Activated T-cell treated with anti-CD3 and anti-CD28 coated beads, Interleukin-2, amount 50 U/mL, for 1 hour (primary cell): ENCODE data around the gene TDRD7.
A peak's percentile ranks its signal among the peaks of the same experiment; 100 is the strongest.
"Not testable (repeated sequence)": the region's sequence is repeated elsewhere in the genome, so short reads cannot be mapped to it uniquely, and the experiment has no call there.

Source experiments
- DNase-seq: peaks from one replicate; pipeline ENCODE4 v3.0.0-alpha.2; 2020

The TDRD7 gene

GRCh38 chr9:97479496-97480159, 67.7 kb downstream of the TDRD7 start:
- no peak for DNase-seq

- no peak for DNase-seq
Measured at GRCh38 chr9:97480174-97480573, 68.3 kb downstream of the TDRD7 start.

GRCh38 chr9:97480749-97481148, 68.9 kb downstream of the TDRD7 start:
- no peak for DNase-seq

GRCh38 chr9:97484134-97484533, 72.2 kb downstream of the TDRD7 start:
- no peak for DNase-seq

GRCh38 chr9:97487107-97487506, 75.2 kb downstream of the TDRD7 start:
- no peak for DNase-seq

- DNase-seq = no peak
Measured at GRCh38 chr9:97487861-97488260, 76.0 kb downstream of the TDRD7 start.

- DNase-seq = no peak
Measured at GRCh38 chr9:97491216-97491999, 79.5 kb downstream of the TDRD7 start.

GRCh38 chr9:97497558-97498375, 85.9 kb downstream of the TDRD7 start:
- not testable (repeated sequence) for DNase-seq

GRCh38 chr9:97498846-97499245, 87.0 kb downstream of the TDRD7 start:
- not testable (repeated sequence) for DNase-seq

- DNase-seq = no peak
Measured at GRCh38 chr9:97500263-97500662, 88.4 kb downstream of the TDRD7 start.

- DNase-seq = no peak
Measured at GRCh38 chr9:97500765-97501176, 88.9 kb downstream of the TDRD7 start.

GRCh38 chr9:97501177-97501971, 89.5 kb downstream of the TDRD7 start, which contains the start of gene TMOD1:
Gene TMOD1, plus strand, starts transcription at chr9:97501666. Its CDS starts 22,523 bp downstream, at chr9:97524189.
- DNase-seq = peak; percentile 59

GRCh38 chr9:97501972-97502221, 90.0 kb downstream of the TDRD7 start:
- DNase-seq = no peak

- peak; percentile 23 for DNase-seq
Measured at GRCh38 chr9:97502222-97502983, 90.5 kb downstream of the TDRD7 start.

- no peak for DNase-seq
Measured at GRCh38 chr9:97502984-97503861, 91.3 kb downstream of the TDRD7 start.

- no peak for DNase-seq
Measured at GRCh38 chr9:97503862-97504210, 91.9 kb downstream of the TDRD7 start.

GRCh38 chr9:97504381-97505216, 92.7 kb downstream of the TDRD7 start:
- no peak for DNase-seq

GRCh38 chr9:97505845-97506244, 93.9 kb downstream of the TDRD7 start:
- no peak for DNase-seq

- no peak for DNase-seq
Measured at GRCh38 chr9:97506306-97506705, 94.4 kb downstream of the TDRD7 start.

GRCh38 chr9:97506787-97507186, 94.9 kb downstream of the TDRD7 start:
- no peak for DNase-seq
